ENCODE data around the gene MSH5. TPM values are rescaled to one million over a fixed set of nuclear protein-coding genes. Genes with fewer than 3 reads are reported as not detected.
"Not testable (repeated sequence)": the region's sequence is repeated elsewhere in the genome, so short reads cannot be mapped to it uniquely, and the experiment has no call there.

The MSH5 gene
- total and polyA plus RNA-seq, 8 donors = 2.2 to 17.4 (median 6.4) TPM

DNA sequence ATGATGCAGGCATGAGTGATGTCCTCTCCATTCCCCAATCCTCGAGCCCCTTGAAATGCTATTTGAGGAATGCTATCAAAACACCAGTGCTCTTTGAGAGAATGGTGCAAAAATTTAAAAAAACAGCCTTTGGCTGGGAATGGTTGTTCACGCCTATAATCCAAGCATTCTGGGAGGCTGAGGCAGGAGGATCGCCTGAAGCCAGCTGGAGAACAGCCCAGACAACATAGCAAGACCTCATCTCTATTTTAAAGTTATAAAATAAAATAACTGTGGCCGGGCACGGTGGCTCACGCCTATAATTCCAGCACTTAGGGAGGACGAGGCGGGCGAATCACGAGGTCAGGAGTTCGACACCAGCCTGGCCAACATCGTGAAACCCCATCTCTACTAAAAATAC is 60.0 kb downstream of the MSH5 start:
- no peak for ATAC-seq
- no peak for DNase-seq
- no peak overlapping the region for H3K4me3 ChIP-seq
- no peaks in the 10 kb centered on the region for H3K27me3 ChIP-seq
- no peak for FAIRE-seq
- no peak overlapping the region for H3K27ac ChIP-seq
- no peaks in the 10 kb centered on the region for H3K4me1 ChIP-seq
- WGBS, 2 donors = 90 to 93% methylated on average over 12 of the region's 12 CpGs
- no peaks in the 10 kb centered on the region for H3K36me3 ChIP-seq
- TF ChIP-seq, protein P1, sequence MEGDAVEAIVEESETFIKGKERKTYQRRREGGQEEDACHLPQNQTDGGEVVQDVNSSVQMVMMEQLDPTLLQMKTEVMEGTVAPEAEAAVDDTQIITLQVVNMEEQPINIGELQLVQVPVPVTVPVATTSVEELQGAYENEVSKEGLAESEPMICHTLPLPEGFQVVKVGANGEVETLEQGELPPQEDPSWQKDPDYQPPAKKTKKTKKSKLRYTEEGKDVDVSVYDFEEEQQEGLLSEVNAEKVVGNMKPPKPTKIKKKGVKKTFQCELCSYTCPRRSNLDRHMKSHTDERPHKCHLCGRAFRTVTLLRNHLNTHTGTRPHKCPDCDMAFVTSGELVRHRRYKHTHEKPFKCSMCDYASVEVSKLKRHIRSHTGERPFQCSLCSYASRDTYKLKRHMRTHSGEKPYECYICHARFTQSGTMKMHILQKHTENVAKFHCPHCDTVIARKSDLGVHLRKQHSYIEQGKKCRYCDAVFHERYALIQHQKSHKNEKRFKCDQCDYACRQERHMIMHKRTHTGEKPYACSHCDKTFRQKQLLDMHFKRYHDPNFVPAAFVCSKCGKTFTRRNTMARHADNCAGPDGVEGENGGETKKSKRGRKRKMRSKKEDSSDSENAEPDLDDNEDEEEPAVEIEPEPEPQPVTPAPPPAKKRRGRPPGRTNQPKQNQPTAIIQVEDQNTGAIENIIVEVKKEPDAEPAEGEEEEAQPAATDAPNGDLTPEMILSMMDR (IDR thresholded peaks at IDR 0.05) = no peak
- intact Hi-C loops (cut with DNase I) = no loop called here
- no peaks in the 10 kb centered on the region for H3K9me3 ChIP-seq

DNA sequence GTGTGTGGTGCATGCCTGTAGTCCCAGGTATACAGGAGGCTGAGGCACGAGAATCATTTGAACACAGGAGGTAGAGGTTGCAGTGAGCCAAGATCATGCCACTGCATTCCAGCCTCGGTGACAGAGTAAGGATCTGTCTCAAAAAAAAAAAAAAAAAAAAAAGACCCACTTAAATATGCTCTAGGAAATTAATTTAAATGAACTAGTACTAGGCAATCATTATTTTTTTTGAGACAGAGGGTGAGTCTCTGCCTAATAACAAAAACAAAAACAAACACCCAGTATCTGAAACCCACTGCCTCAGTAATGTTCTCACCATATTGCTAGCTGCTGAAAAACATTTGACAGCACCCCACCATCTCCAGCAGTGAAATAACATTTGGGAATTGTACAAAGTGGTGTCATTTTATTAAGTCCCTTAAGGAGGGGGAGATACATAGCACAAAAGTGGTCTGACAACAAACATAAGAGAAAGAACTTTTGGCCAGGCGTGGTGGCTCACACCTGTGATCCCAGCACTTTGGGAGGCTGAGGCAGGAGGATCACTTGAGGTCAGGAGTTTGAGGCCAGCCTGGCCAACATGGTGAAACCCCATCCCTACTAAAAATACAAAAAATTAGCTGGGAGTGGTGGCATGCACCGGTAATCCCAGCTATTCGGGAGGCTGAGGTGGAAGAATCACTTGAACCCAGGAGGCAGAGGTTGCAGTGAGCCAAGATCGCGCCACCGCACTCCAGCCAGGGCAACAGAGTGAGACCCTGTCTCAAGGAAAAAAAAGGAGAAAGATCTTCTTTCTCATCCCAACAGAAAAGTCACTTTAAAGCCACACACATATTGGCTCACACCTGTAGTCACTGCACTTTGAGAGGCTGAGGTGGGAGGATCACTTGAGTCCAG is 61.5 kb downstream of the MSH5 start:
- 93 to 96% methylated on average over 8 of the region's 8 CpGs for WGBS, 2 donors
- FAIRE-seq; DNase-seq; H3K36me3 ChIP-seq; H3K9me3 ChIP-seq; H3K27me3 ChIP-seq; intact Hi-C loops (cut with DNase I); ATAC-seq; H3K4me3 ChIP-seq; H3K27ac ChIP-seq; H3K4me1 ChIP-seq: not testable (repeated sequence)

DNA sequence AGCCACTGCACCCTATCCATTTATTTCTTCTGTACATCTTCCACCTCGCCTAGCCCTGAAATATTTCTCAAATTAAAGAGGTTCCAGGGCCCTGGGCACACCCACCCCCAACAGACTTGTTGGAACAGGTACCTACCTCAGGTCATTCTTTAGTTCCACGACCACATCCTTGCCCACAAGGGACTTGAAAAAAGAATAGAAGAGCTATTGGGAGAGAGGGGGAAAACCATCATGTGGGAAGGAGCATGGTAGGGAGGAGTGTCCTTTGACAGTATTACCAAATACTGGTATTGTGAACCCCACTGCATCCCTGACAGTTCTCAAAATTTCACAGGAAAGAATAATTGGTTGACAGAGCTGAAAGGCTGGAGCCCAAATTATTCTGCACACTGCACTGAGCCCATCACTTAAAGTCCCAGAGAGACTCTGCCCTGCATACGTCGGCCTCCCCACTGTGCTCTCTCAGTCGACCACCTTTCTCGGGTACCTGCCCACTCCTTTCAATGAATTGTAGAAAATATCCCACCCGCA is 66.2 kb downstream of the MSH5 start:
- 15% methylated on average over 7 of the region's 7 CpGs for whole genome bisulfite sequencing, 2 donors
- H3K36me3 ChIP-seq = no peaks in the 10 kb centered on the region
- peaks cover 0 to 12% (median 6%) of the 10 kb centered on the region in 3 donors for H3K4me1 ChIP-seq
- intact Hi-C loops (cut with DNase I) = no loop called here
- peak overlapping the region; percentile 32 to 81 (median 62) for H3K4me3 ChIP-seq
- no peaks in the 10 kb centered on the region for H3K9me3 ChIP-seq
- TF ChIP-seq, protein P1 (IDR thresholded peaks at IDR 0.05) = no peak
- H3K27me3 ChIP-seq = no peaks in the 10 kb centered on the region
- DNase-seq (peak in 1 of 6 donors; percentile 23), ATAC-seq (peak in 1 of 4 donors; percentile 1), FAIRE-seq (no peak)
- H3K27ac ChIP-seq = peak overlapping the region; percentile 71 to 91 (median 80)

DNA sequence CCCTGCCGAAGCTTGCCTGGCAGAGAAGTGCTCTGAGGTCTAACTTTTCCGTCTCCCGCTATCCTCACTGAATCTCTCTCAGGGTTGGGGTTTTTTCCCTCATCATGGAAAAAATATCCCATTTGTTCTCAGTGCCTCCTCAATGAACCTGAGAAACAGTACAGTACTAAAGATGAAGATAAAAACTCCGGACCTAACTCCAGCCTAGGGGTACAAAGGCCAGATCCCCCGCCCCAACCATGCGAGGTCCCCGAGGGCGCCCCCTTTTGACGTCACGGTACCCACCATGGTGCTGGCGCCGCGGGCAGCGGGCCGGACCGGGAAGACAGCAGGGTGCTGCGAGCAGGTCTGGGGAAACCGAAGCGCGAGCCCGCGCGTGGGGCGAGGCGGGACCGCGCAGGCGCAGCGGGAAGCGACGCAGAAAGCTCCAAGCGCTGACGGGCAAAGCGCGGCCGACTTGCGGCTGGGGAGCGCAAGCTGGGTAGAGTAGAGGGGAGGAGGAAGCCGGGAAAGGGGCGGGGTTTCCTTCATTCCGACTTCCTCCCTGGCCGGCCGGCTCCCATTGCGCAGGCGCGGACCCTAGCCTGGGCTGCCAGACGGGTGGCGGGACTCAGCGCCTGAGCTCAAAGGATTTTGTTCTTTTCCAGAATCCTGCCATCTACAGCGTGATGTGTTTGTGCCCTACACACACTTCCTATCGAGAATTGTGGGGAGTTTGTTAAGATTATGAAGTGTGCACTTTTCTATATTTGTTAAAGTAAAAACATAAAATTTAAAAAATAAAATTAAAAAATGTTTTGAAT is 66.9 kb downstream of the MSH5 start, which contains the start of gene LSM2:
Gene LSM2, minus strand, starts transcription at position 497 of the 803 bp plus-strand sequence. Its CDS starts 209 bp downstream, at position 288.
- FAIRE-seq (peak; percentile 59), DNase-seq (peak; percentile 96 to 99 (median 98)), ATAC-seq (peak; percentile 95 to 99 (median 98))
- TF ChIP-seq, protein P1 (IDR thresholded peaks at IDR 0.05) = no peak
- intact Hi-C loops (cut with DNase I) = no loop called here
- peak within 1 kb of the TSS; percentile 71 to 91 (median 80) for H3K27ac ChIP-seq
- no peaks in the 10 kb centered on the region for H3K27me3 ChIP-seq
- no peaks in the 10 kb centered on the region for H3K9me3 ChIP-seq
- WGBS, 2 donors = 0% methylated on average over 50 to 51 of the region's 51 CpGs
- peaks cover 0 to 12% (median 6%) of the 10 kb centered on the region in 3 donors for H3K4me1 ChIP-seq
- peak within 1 kb of the TSS; percentile 32 to 81 (median 62) for H3K4me3 ChIP-seq
- H3K36me3 ChIP-seq = no peaks in the 10 kb centered on the region

DNA sequence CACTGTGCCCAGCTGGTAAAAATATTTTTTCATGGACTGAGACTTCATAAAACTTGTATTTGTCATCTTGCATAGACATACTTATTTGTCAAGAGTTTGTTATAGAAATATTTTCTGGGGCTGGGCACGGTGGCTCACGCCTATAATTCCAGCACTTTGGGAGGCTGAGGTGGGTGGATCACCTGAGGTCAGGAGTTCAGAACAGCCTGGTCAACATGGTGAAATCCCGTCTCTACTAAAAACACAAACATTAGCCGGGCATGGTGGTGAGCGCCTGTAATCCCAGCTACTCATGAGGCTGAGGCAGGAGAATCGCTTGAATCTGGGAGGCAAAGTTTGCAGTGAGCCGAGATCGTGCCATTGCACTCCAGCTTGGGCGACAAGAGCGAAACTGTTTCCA is 68.8 kb downstream of the MSH5 start:
- H3K27ac ChIP-seq; H3K27me3 ChIP-seq; DNase-seq; H3K9me3 ChIP-seq; FAIRE-seq; H3K4me3 ChIP-seq; intact Hi-C loops (cut with DNase I); H3K36me3 ChIP-seq; ATAC-seq: not testable (repeated sequence)
- WGBS, 2 donors = 85 to 92% methylated on average over 10 of the region's 10 CpGs
- peaks cover under 1 to 13% (median 6%) of the 10 kb centered on the region in 3 donors for H3K4me1 ChIP-seq
